Activated CD4-positive, alpha-beta T cell treated with anti-CD3 and anti-CD28 coated beads for 4 hours (primary cell): ENCODE measurements around the gene HJURP.

Experiments used
- DNase-seq, 2 donors: peaks; one replicate each; pipeline ENCODE4 v3.0.0-alpha.2; 2020

The HJURP gene

DNA sequence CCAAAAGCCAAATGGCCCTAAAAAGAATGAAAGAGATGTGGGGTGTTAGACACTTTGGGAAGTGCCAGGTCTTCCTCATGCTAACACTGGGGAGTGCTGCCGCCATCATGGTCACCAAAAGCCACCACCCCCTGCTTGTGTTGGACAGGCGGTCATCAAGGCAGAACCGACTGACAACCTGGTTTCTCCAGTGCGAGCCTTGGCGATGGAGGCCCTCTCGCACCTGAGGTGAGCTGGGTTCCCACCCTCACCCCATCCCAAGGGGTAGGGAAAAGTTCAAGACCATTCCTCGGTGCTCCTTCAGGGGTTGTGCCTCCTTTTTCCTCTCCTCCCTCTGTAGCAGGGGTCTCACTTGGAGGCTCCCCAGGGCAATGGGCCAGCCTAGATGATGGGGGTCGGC is 42.6 kb downstream of the HJURP start:
- DNase-seq: no peak

DNA sequence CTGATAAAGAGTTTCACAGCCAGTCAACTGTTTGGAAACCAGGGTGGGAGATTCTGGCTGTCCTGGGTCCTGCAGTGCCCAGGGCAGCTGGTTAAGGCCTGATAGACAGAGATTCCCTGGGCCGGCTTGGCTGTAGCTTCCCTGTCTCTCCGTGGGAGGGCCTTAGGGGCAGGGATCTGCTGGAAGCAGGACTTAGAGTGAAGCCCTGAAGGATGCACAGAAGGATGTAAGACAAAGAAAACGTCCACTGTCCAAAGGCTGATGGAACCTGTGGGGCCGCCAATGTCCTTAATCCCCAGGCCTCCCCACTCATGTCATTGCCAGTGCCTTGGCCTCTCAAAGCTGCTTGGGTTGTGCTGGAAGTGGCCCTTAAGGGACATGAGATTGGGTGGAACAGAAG is 43.2 kb downstream of the HJURP start:
- no peak for DNase-seq

DNA sequence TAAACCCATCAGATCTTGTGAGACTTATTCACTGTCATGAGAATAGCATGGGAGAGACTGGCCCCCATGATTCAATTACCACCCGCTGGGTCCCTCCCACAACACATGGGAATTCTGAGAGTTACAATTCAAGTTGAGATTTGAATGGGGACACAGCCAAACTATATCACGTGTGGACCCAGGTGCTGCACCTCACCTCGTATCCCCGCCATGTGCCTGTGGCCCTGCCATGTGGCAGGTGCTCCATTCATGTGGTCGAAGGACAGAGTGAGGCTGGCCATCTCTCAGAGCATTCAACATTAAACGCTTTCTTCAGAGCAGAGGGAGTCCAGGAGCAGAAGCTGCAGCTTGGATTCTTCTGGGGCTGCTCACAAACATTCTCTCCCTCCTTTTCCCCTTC is 44.0 kb downstream of the HJURP start:
- DNase-seq: no peak

DNA sequence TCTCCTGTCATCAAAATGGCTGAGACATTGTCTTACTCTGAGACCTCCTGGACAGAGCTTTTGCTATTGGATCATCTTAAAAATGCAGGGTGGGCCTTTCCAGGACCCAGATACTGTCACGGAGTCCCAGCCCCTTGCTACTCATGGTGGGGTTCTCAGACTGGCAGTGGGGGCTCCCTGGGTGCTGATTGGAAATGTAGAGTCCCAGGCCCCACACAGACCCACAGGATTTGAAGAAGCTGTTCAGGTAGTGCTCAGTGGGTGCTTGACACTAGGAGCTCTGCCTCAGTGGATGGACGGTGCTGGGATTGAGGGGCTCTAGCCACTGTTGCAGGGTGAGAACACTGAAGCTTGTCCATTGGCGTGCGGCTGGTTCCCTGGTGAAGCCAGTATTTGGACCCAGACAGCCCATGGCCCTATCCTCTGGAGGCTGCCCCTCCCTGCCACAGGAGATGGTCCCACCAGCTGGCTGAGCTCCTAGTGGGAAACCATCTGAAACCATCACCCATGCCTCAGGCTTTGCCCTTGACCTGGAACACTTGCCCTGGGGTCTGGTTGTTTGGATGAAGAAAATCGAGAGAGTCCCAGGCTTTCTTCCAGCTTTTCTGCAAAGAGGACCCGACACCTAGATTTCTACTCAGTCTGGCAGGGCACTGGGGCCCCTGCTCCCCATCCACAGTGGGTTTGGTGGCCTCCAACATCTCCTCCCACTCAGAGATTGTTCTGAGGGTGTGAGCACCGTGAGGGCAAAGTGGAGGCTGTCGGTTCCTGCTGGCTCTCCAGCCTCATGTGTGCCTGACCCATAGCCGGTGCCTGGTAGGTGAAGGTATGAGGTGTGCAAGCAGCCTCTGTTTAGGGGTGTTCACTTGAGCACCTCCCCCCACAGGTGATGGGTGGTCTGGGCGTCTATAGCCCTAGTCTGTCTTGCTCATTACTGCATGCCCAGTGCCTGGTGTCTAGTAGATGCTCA is 46.1 kb downstream of the HJURP start:
- DNase-seq: no peak

DNA sequence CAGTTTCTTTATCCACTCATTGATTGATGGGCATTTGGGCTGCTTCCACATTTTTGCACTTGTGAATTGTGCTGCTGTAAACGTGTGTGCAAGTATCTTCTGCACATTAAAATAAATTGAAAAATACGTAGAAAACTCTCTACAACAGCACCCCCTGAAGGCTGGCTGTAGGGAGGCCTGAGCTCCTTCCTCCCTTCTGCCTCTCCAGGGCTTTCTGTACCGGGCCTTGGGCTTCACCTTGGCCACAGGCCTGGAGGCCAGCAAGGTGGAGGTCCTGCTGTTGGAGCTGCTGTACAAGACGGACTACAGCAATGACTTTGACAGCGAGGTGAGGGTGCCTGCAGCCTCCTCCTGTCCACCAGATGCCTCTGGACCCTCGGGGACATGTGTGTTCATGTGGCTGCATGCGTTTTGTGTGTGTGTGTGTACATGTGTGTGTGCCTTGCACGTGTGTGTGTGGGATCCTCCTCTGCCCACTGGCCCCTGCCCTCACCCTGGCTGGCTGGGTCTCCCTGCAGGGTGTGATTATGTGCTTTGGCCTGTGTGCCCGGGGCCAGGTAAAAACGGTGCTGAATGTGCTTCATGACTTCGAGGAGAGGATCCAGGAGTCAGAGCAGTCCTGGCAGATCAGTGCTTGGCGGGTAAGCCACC is 47.0 kb downstream of the HJURP start:
- no peak for DNase-seq

DNA sequence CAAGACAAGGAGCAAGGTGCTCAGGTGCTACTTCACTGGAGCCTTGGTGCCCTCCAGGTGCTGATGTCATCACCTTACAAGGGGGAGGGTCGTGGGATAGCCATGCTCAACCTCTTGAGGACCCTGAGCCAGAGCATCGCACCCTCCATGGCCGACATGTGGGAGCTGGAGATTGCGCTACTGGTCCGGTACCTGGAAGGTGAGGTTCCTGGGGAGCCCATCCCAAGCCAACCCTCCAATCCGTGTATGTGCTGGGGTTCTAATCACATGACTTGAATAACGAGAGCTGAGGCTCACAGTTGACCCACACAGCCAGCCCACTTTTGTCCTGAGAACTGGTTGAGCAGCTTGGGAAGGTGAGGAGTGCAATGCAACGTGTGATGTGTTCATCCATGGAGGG is 50.3 kb downstream of the HJURP start:
- DNase-seq: no peak

DNA sequence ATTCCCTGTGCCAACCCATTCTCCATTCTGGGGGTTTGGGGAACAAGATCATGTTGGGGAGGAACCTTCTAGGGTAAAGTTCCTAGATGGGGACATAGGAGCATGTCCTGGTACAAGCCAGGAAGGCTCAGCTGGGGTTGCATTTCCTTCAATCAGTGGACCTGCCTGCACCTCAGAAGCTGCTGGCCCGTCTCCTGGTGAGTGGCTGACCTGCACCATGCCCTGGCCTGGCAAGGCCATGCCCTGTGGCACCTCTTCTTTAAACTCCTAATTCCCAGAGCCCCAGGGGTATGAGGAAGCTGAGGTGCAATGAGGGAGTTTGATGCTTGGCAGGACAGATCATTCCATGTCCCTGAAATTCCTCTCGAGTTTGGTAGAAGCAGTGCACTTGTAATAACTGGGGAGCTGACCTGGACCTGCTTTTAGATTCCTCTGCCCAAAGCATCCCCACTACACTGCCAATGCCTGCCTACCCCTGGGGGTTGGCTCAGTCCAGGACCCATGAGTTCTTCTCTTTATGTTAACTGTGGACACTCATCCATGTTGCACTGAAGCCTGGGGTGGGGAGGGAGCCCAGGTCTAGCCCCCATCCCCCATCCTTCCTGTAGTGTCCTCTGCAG is 50.9 kb downstream of the HJURP start:
- DNase-seq: no peak

DNA sequence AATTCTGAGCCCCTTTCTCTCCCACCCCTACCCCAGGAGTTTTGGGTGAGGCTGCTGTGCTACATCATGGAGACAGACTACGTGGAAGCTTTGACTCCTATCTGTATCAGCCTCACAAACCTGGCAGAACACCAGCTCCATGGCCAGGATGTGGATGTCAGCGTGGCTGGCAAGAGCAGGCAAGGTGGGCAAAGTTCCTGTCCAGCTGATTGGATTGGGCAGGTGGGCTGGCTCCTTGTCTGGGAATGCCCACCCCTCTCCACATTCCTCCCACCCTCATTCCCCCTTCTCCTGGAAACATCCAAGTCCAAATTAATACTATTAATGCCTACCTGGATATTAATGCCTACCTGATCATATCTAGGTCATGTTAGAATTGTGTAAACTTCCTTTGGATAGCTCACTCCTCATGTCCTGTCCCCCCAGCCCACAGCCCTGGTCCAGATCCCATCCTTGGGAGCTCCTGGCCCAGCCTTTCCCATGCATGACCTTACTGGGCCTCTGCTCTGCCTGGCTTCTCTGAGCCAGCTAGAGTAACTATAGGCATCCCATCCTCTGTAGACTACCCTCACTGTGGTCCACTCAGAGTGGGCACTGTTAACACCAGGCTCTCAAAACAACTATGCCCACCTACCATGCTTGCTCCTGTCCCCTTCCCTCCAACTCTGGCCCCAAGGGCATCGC is 52.1 kb downstream of the HJURP start:
- no peak for DNase-seq

DNA sequence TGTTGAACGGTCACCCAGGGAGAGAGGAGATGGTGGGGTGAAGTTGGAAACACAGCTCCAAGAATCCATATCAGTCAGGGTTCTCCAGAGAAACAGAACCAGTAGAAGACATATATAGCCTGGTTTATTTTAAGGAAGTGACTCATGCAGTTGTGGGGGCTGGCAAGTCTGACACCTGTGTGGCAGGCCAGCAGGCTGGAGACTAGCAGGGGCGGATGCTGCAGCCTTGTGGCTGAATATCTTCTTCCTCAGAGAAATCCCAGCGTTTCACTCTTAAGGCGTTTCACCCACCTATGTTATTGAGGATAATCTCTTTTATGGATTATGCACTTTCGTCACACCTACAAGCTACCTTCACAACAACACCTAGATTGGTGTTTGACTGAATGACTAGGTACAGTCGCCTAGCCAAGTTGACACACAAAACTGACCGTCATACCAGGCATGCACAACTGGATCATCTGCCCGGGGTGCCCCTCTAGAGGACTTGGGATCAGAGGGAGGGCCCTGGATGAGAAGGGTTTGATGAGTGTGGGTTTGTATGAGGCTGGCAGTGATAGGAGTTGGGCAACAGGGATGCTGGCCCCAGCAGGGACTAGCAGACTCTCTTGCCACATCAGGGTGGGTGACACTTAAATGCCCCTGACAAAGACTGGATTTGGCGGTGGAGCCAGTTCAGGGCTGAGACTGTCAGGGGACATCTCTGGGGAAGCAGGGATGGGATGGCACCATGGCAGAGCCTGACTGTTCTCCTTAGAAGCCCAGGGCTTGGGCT is 52.8 kb downstream of the HJURP start:
- no peak for DNase-seq

DNA sequence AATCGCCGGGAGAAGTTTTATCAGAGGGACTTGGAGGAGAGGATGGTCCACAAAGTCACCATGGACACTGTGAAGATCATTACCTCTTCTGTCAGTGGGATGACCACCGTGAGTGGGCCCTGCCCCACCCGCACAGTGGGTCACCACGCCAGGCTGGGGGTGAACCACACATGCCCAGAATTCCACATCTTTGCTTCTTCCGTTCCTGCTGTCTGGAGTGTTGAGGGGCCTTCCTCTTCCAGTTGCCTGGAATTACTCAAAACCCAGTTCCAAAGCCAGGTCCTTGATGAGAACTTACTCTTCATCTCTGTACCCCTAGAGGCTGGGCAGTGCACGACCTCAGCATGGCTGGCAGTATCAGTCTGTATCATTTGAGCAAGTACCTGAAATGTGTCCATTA is 54.1 kb downstream of the HJURP start:
- no peak for DNase-seq

DNA sequence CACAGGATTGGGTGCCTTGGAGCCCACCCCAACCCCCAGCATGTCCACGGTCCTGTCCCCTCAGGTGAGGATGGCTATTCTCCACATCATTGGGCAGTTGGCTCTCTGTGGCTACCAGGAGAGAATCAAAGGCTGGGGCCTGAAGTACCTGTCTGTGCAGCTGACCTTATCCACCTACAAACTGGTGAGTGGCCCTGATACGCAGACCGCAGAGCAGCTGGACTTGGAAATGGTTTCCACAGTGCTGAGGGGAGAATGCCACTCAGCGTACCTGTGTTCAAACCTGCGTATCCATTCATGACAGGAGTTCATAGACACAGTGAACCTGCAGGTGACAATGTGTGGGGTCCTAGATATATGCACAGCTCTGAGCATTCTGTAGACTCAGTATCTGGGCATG is 54.6 kb downstream of the HJURP start:
- DNase-seq: no peak

DNA sequence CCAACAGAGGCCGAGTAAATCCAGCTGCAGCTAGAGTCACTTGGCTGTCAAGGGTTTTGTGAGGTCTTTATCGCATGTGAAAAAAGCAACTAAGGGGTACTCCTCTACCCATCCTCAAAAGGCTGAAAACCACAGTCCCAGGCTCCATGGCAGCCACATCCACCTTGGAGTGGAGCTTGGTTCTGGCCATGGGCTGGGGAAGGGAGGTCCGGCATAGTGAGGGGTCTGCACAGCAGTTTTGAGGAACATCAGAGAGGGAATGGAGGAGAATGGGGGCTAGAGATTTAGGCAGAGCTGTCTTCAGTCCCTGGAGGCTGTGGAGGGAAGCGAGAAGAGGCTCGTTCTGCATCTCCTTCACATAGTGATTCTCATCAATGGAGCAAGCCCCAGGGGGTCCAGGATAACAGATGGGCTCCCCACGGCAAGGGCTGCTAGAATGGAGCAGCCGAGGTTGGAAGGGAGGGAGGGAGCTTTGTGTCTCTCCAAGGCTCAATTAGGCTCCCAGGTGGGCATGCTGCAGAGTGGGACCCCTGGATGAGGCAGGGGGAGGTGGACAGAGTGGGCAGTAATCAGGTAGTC is 55.2 kb downstream of the HJURP start:
- no peak for DNase-seq

DNA sequence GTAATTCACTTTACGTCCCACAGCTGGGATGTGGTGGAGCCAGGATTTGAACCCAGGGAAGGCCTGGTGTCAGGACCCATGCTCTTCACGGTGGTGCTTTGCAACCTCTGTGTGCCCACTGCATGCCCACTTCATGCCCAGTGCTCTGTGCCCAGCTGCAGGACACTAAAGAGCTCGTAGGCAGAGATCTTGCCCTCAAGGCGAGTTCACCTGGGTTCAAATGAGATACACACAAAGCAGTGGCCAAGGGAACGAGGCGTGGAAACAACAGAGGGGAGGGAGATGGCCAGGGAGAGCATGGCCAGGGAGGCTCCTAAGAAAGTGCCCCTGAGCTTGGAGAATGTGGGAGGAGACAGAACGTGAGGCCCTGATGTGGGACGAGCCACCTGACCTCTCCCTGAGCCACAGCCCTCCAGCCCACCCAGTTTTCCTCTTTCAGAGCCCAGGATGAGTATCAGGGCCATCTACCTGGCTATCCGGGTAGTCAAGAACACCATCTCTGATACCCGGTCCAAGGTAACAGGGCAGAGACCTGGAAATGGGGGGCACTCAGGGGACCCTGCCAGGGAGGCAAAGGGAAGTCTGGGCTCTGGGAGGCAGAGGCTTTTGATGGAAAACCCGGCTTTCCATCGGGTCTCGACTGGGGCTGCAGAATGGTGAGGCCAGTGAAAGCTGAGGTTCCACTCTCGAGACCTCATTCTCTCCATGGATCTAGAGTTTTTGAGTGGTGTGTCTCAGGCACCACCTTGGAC is 55.8 kb downstream of the HJURP start:
- DNase-seq: no peak

DNA sequence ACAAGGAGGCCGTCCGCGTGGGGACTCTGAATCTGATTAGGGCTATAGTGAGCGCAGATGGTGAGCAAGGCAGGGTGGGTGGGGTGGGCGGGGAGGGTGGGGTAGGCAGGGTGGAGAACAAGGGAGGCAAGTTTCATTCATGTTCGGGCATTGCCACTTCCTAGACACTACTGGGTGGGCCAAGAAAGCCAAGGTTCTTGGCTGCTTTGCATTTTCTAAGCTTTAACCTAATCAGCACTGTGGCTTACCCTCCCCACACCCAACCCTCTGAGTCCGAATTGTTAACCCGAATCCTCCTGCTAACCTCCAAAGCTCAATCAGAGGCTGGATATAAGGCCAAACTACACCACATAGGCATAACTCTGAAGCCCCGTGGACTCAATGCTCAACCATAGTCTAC is 58.1 kb downstream of the HJURP start:
- DNase-seq: no peak

DNA sequence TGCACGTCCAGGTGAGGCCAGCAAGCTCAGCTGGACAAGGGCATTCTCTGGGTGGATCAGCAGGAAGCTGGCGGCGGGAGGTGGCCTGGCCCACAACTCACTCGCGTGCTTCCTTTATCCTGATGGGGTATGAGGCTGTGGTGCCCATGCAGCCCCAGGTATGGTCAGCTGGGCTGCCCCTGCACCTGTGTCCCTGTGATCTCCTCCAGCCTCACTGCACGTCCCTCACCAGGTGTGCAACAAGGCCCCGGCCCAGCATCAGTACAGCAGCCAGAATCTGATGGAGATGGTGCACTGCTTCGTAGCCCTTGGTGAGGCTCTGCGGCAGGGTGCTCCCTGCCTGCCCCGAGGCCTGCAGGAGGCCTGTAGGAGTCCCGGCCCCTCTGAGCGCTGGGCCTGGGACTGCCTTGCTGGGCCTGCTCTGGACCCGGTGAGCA is 58.6 kb downstream of the HJURP start:
- DNase-seq: no peak

DNA sequence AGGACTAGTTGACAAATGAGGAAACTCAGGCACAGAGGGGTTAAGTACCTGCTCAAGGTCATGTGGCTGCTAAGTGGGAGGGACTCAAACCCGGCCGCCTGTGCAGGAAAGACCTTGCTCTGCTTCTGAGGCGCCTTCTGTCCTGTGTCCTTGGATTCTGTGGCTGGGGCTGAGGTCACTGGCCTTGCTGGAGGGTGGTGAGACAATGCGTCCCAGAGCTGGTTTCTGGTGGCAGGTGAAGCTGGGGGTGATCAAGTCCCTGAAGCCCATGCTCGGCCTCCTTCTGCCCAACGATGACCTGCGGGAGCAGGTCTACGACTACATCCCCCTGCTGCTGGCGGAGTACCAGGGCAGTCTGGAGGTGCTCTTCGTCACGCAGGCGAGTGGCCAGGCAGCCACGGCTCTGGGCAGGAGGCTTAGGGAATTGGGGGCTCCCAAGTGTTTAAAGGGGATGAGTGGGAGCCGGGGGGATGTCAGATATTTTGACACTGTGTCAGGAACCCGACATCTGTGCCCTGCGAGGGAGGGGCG is 60.1 kb downstream of the HJURP start:
- DNase-seq: no peak

DNA sequence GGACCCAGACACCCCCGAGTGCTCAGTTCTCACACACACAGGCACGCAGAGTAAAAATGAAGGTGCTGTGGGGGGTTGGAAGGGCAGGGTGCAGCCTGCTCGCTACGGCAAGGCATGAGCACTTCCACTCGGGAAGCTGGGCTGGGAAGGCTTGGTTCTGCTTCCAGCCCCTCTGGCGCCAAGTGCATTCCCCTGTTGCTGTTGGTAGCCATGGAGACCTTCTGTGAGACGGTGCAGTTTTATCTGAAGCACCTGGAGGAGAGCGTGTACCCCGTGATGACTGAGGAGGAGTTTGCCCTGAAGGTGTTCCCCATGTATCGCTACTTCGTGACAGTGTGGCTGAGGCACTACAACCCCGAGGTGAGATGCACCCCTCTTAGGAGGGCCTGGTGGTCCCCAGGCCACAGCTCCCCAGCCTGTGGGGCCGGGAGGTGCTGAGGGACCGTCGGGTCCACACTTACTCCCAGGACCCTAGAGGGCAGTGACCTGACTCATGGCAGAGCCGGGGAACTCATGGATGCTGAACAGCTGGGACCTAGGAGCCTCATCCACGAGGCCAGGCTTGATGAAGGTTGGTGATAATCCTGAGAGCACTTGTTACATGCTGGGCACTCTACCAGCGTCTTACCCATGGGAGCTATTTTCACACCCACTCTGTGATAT is 60.7 kb downstream of the HJURP start:
- no peak for DNase-seq

DNA sequence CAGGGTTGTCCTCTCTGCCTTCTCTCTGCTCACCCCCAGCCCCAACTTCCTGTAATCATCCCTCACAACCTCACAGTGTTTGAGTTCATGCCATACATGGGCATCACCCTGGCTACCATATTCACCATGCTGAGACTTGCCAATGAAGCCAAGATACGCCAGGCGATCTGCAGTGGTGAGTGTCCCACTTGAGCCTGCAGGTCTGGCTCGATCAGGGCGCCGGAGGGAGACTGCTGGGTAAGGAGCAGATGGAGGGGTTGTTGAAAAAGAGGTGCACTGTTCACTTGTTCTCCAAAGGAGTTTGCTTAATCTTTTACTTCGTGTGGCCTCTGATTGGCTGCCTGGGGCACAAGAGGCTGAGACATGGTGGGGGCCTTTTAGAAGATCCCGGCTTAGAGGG is 61.6 kb downstream of the HJURP start:
- no peak for DNase-seq

DNA sequence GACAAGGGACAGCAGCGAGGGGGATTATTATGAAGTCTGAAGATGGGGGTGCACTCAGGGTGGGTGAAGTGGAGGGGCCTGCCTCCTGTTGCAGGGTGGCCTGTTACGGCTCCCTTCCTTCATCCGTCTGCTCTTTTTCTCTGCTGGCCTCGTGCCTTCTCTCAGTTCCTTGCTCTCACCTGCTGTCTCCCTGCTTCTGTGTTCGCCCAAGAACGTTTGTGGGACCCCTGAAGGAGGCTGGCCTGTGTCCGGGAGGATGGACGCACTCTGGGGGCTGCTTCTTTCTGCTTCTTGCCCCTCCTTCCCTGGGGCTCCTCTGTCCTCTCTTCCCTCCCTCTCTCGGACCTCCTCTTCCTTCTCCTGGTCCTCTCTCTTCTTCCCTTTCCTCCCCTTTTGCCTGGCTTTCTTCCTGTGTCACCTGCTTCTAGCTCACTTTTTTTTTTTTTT is 62.4 kb downstream of the HJURP start:
- DNase-seq: no peak

DNA sequence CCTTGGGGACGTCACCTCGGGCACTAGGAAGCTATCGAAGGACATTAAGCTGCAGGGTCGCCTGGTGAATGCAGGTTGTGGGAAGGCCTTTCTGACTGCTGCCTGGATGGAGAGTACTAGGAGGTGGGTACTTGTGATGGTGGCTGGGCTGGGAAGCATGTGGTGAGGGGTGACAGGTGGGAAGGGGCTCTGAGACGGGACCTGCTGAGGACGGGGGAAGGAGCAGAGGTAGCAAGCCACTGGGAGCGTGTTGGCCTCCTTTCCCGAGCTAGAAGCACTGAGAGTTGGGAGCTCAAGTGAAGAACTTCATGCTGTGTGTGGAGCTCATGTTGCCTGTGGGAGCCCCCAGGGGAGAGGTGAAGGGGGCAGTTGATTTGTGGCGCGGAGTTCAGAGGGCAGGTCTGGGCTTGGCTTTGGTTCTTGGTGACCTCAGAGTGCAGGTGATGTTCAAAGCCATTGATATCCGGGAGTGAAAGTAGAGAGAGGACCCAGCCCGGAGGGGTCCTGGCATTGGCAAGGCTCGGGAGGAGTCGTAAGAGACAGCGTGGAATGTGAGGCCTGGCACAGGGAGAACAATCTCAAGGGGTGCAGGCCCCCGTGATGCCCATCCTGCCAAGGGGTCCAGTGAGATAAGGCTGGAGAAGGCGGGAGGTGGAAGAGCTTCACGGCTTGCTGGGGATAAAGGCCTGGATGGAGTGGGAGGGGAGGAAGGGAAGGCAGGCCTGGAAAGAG is 63.0 kb downstream of the HJURP start:
- DNase-seq: no peak
